Activated B cell treated with CpG ODN at 0.5 μM for 24 hours (primary cell): Measurements from ENCODE around the gene MMP15. TPM values are rescaled to one million over a fixed set of nuclear protein-coding genes. Genes with fewer than 3 reads are reported as not detected.
A peak's percentile ranks its signal among the peaks of the same experiment; 100 is the strongest.
"Not testable (repeated sequence)": the region's sequence is repeated elsewhere in the genome, so short reads cannot be mapped to it uniquely, and the experiment has no call there.

Experiments
- ATAC-seq: fragments of 200-7000 bp; cut with Tn5 transposase; one replicate; pipeline ENCODE4 v1.10.0; 2021; ENCODE audit warnings: low read depth, mild to moderate bottlenecking, moderate library complexity
- CTCF ChIA-PET: fragments of 350-600 bp; sonication (Branson Sonifier 250); formaldehyde crosslinking; loops from one replicate; lab custom pipeline; 2021; ENCODE audit warnings: antibody characterized with exemption; lab: Charles Lee
- POLR2A ChIA-PET: fragments of 350-600 bp; sonication (Branson Sonifier 250); formaldehyde crosslinking; loops from one replicate; lab custom pipeline; 2021; ENCODE audit warnings: antibody characterized with exemption; lab: Charles Lee
- DNase-seq: peaks from one replicate; pipeline ENCODE4 v3.0.0; 2022
- H3K27ac Mint-ChIP-seq: one replicate; pipeline ENCODE4 v1.8.0; 2020; ENCODE audit warnings: mixed read lengths
- H3K27me3 Mint-ChIP-seq: one replicate; pipeline ENCODE4 v1.8.0; 2021; ENCODE audit warnings: mixed read lengths
- H3K36me3 Mint-ChIP-seq: one replicate; pipeline ENCODE4 v1.8.0; 2021; ENCODE audit warnings: low read depth, mixed read lengths
- H3K4me1 Mint-ChIP-seq: one replicate; pipeline ENCODE4 v1.8.0; 2021; ENCODE audit warnings: mixed read lengths
- H3K4me3 Mint-ChIP-seq: one replicate; pipeline ENCODE4 v1.8.0; 2020; ENCODE audit warnings: mild to moderate bottlenecking, mixed read lengths
- H3K9me3 Mint-ChIP-seq: one replicate; pipeline ENCODE4 v1.8.0; 2020; ENCODE audit warnings: mixed read lengths
- intact Hi-C: fragments of 100-400 bp; cut with micrococcal nuclease; formaldehyde crosslinking; loops from one replicate; pipeline ENCODE4 v1.15.1; 2024
- total RNA-seq: library from RNA; stranded (reverse); gene quantifications from 2 replicates; pipeline ENCODE4 v1.2.3, GENCODE V29; 2022
- TF ChIP-seq, protein P1 (sequence below): fragments of 200-600 bp; IDR thresholded peaks from one replicate; pipeline ENCODE4 v1.8.0; 2022; ENCODE audit warnings: antibody characterized with exemption, mild to moderate bottlenecking

MMP15 gene
- 0.60 TPM in 1 of 2 replicates, not detected in the other for total RNA-seq

DNA sequence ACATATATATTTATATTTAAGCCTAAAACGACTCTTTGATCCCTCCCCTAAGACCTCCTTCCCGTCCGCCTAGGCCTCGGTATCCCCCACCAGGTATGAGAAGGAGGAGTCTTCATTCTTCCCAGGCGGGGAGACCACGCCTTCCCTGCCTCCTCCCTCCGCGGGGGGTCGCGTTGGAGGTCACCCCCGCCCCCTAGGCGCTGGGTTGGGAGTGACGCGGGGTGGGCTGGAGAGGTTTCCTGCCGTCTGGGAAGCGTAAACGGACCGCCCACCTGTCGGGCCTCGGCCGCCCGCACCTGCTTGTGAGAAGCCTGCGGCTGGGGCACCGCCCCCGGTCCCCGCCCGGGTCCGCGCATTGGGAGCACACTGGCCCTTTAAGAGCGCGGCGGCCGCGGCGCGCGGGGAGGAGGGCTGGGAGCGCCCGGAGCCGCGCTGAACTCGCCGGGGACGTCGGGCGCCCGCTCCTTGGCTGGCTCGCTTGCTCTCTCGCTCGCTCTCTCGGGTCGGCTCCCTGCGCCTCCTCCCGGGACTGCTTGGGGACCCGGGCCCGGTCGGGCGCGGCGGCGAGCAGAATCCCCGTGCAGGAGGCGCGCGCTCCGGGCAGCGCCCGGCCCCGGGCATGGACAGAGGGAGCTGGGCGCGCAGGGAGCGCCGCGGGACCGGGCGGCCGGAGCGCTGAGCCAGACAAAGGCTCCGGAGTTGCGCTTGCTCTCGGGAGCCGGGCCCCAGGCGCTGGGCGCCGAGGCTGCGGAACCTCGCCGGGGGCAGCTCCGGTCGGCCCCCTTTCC lies at the start of gene MMP15:
TSS of gene MMP15 (plus strand) at position 404 of the 788 bp plus-strand sequence. CDS start 597 bp downstream, outside the sequence.
- DNase-seq, result peak; percentile 47
- CTCF ChIA-PET, result no interaction called here
- Mint-ChIP-seq H3K4me3 (peak within 1 kb of the TSS; percentile 84), H3K4me1 (peaks cover 11% of the 10 kb centered on the region), H3K27ac (peak within 1 kb of the TSS; percentile 36), H3K9me3 (no peaks in the 10 kb centered on the region), H3K27me3 (peaks cover 23% of the 10 kb centered on the region), H3K36me3 (peaks cover 3% of the 10 kb centered on the region)
- intact Hi-C loops, result loop anchor here (1.0 to 10.0 kb wide), 3 partner anchors 104 to 367 kb away; partner anchors contain the start of genes CFAP20, CSNK2A2 and GINS3
- TF ChIP-seq, protein P1, sequence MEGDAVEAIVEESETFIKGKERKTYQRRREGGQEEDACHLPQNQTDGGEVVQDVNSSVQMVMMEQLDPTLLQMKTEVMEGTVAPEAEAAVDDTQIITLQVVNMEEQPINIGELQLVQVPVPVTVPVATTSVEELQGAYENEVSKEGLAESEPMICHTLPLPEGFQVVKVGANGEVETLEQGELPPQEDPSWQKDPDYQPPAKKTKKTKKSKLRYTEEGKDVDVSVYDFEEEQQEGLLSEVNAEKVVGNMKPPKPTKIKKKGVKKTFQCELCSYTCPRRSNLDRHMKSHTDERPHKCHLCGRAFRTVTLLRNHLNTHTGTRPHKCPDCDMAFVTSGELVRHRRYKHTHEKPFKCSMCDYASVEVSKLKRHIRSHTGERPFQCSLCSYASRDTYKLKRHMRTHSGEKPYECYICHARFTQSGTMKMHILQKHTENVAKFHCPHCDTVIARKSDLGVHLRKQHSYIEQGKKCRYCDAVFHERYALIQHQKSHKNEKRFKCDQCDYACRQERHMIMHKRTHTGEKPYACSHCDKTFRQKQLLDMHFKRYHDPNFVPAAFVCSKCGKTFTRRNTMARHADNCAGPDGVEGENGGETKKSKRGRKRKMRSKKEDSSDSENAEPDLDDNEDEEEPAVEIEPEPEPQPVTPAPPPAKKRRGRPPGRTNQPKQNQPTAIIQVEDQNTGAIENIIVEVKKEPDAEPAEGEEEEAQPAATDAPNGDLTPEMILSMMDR, result no peak
- POLR2A ChIA-PET, result interaction anchor here (1.1 kb wide), 1 partner anchor 104 kb away, joined by 9 read pairs; the partner anchor contains the start of gene CFAP20
- ATAC-seq, result peak; percentile 69

DNA sequence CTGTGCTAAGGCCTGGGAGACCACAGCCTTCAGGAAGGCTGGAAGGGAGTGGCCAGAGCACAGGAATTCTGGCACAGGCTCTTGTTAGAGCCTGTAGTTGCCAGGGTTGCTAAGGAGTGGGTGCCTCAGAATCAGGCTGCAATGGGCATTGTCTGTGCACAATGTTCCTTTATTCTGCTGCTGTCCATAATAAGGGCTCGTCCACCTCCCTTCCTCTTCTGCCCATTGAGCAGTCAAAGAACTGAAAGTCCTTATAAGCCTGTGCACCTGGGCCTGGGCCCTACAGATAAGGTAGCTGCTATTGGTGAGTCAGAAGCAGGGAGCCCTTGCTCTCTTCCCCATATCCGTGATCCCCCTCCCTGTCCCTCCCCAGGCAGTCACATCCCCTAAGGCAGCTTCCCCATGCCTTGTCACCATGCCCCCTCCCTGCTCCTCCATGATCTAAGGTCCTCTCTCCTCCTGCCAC lies 49.2 kb upstream of the MMP15 start:
- no peaks in the 10 kb centered on the region for H3K4me1 Mint-ChIP-seq
- DNase-seq (no peak), ATAC-seq (no peak)
- no peaks in the 10 kb centered on the region for H3K36me3 Mint-ChIP-seq
- intact Hi-C loops, result no loop called here
- H3K9me3 Mint-ChIP-seq, result no peaks in the 10 kb centered on the region
- ChIA-PET POLR2A (no interaction called here), CTCF (no interaction called here)
- no peak overlapping the region for H3K27ac Mint-ChIP-seq
- TF ChIP-seq, protein P1, result no peak
- H3K4me3 Mint-ChIP-seq, result no peak overlapping the region
- H3K27me3 Mint-ChIP-seq, result peaks cover 11% of the 10 kb centered on the region

DNA sequence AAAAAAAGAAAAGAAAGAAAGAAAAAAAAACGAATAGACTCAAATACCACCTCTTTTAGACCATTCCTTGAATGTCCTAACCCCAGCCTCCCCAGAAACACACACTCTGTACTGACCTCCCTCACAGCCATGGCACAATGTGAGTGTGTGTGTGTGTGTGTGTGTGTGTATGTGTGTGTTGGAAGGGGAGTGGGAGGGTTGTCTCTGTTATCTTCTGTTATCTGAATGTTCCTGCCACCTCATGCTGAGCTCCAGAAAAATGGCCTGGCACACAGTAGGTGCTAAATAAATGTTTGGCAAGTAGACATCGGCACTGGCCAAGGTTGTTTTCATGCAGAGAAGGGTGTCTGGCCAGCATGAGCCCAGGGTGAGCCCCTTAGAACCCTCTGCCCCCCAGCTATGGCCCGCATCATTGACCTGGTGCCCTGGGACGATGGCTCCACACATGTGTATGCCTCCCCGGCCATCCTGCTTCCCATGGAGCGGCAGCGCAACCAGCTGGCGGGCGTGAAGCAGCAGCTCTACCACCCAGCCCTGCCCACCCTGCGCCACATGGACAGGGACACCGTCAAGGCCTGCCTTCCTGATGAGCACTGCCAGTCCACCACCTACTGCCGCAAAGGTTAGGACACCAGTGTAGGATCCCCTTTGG lies 48.0 kb upstream of the MMP15 start:
- no peaks in the 10 kb centered on the region for H3K4me1 Mint-ChIP-seq
- intact Hi-C loops, result no loop called here
- no peak for ATAC-seq
- DNase-seq, result no peak
- ChIA-PET CTCF (no interaction called here), POLR2A (no interaction called here)
- no peaks in the 10 kb centered on the region for H3K36me3 Mint-ChIP-seq
- no peak overlapping the region for H3K4me3 Mint-ChIP-seq
- TF ChIP-seq, protein P1, result no peak
- H3K27ac Mint-ChIP-seq, result no peak overlapping the region
- no peaks in the 10 kb centered on the region for H3K9me3 Mint-ChIP-seq
- H3K27me3 Mint-ChIP-seq, result peaks cover 10% of the 10 kb centered on the region

GRCh38 chr16:57978070-57978465 lies 47.5 kb upstream of the MMP15 start:
- CTCF ChIA-PET, intact Hi-C loops, H3K4me1 Mint-ChIP-seq, H3K9me3 Mint-ChIP-seq, POLR2A ChIA-PET, DNase-seq, H3K27ac Mint-ChIP-seq, H3K36me3 Mint-ChIP-seq, ATAC-seq, H3K4me3 Mint-ChIP-seq: not testable (repeated sequence)
- peaks cover 10% of the 10 kb centered on the region for H3K27me3 Mint-ChIP-seq

GRCh38 chr16:57979006-57979585 lies 46.5 kb upstream of the MMP15 start:
- no peak for DNase-seq
- Mint-ChIP-seq H3K36me3 (no peaks in the 10 kb centered on the region), H3K4me3 (no peak overlapping the region), H3K27ac (no peak overlapping the region), H3K27me3 (peaks cover 10% of the 10 kb centered on the region), H3K4me1 (peaks cover 1% of the 10 kb centered on the region), H3K9me3 (no peaks in the 10 kb centered on the region)
- TF ChIP-seq, protein P1, result no peak
- POLR2A ChIA-PET, result no interaction called here
- no peak for ATAC-seq
- intact Hi-C loops, result no loop called here
- CTCF ChIA-PET, result interaction anchor here (1.1 kb wide), 1 partner anchor 14 kb away, joined by 3 read pairs; no protein-coding TSS in a partner anchor
